GM18526 (cell line): ENCODE measurements around the gene TAX1BP1.

Experiments used
- POLR2A ChIP-seq: IDR thresholded peaks from 3 replicates; pipeline ENCODE4 v1.6.1; 2011; ENCODE audit not compliant: insufficient read length; ENCODE audit errors: extremely low read depth

The TAX1BP1 gene

DNA sequence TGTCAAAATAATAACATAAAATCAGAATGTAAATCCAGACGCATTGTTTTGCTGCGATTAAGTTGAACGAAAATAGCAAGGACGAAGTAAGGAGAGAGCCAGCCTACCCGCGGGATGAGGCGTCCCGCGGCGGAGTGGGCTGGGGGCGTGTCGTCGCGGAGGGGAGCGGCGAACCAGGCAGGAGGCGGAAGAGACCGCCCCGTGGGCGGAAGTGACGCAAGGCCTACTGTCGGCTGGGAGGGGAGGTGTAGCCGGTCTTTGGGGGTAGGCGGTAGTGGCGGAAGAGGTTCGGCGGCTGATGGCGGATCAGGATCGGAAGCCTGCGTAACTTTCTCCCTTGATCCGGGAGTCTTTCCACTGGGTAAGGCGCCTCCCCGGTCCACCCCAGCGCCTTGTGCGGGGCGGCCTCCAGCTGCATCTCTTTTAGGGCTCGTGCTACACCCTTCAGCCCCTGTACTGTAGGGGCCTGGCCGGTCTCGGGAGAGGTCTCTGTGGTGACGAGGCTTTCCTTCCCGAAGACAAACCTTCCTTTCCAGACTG, at the start of gene TAX1BP1:
Gene TAX1BP1, plus strand, starts transcription at position 254 of the 540 bp plus-strand sequence. CDS start 8,363 bp downstream, outside the sequence.
- TF ChIP-seq POLR2A = peak; percentile 82

DNA sequence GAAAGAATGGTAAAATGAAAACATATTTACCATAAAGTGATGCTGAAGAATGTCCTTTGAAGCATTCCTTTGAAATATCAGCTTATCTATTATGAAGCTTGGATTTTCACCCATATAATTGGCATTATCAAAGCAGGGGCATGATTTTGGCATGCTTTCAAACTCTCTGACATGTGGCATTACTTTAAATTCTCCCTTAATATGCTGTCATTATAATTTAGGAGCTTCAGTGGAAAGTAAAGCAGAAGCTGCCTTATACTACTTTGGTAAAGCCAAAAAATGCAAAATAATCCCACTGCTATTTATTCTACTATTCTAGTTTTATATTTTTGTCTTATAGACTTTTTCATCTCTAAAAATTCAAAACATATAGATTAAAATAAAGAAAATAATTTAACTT, 49.3 kb upstream of the TAX1BP1 start:
- TF ChIP-seq POLR2A = no peak

DNA sequence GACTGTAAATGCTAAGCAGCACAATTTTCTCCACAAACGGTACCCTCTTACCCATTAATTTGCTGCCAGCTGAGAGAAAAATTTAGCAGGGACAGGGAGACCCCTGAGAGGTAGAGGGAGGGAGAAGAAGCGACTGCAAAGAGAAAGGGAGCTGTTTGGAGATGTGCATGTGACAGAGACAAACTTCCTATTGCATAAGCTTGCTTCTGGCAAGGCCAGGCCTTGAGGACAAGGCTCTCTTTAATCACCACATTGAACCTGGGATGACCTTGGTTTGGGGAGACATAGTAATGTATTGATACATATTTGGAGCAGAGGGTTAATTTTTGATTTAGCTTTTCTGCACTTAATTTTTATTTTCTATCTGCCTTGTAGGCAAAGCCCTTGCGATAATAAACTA, 46.2 kb upstream of the TAX1BP1 start:
- TF ChIP-seq POLR2A = no peak

DNA sequence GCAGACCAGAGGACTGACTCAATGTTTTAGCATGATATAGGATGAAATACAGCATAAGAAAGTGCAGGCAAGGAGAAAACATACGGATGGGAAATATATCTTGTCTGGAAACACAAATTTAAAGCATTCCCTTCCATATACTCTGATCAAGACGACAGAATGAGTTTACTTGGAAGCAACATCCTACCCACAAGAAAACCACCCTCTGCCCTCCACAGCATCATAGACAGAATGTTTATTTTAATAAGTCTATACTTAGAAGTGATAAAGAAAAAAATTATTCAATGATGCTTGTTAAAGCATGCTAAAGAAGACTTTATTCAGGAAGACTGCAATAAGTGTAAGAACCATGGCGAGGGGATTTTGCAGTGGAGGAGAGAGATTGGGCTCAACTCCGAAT, 44.9 kb upstream of the TAX1BP1 start:
- TF ChIP-seq POLR2A = no peak

DNA sequence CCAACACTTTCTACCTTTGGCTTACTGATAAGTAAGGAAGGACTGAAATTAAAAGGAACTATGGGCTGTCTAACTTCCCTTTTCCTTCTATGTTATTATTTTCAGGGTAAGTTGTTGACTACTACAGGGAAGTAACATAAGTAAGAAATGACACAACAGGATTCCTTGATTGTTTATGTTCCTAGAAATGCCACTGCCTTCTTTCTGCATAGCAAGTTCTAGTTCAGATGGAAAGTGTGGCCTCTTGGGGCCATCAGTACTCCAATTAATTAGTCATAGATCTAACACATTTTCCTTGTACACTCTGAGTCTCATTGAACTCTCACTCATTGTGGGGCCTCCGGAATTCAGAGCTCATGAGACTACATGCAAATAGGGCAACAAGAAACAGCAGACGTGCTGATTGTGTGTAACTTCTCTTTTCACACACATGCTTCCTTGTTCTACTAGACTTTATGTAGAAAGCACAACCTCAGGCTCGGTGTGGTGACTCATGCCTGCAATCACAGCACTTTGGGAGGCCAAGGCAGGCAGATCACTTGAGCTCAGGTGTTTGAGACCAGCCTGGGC, 42.0 kb upstream of the TAX1BP1 start:
- TF ChIP-seq POLR2A = no peak

DNA sequence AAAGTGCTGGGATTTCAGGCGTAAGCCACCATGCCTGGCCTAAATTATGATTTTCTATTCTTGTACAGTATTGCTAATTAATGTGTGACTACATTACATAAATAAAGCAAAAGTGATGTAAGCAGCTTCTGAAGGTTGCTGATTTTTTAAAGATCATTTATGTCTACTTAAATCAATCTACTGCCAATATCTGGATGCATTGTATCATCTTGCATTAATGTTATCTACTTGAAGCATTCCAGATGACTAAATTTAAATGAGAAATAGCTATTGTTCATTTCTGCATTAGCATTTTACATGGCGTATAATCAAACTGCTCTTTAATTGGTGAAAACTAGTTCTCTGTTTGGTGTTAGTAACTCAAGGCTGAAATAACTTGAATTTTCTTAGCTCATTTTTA, 40.2 kb upstream of the TAX1BP1 start:
- no peak for TF ChIP-seq POLR2A

DNA sequence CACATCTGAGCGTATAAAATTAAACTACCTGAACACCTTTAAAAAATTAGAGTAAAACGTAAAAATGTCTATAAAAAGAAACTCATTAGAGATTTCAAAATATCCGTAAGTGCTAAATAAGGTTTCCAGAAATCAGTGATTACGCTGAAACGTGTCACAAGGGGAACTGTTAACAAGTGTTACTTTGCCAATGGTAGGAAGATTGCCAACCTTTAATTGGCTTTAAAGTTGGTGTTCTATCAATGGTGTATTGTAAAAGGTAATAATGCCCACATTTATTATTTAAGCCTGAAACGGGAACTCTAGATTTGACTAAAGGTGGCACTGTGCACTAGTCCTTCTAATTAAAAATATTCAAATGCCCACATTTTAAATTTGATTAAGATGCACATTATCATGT, 39.5 kb upstream of the TAX1BP1 start:
- no peak for TF ChIP-seq POLR2A

DNA sequence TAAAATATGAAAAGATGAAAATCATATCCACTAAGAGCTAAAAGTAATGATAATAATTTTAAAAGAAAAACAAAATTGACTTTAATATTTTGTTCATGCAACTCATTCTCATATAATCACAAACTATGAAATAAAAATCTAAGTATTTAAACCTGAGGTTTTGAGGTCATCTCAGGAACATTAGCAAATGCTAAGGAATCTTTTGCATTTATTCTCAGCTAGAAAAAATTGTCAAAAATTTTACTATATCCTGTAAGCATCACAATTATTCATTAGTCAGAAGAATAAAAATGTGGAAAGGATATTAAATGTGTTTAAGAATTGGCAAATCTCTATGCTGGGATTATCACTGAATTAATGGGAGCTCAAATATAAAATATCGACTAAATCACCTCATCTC, 36.8 kb upstream of the TAX1BP1 start:
- TF ChIP-seq POLR2A = no peak

DNA sequence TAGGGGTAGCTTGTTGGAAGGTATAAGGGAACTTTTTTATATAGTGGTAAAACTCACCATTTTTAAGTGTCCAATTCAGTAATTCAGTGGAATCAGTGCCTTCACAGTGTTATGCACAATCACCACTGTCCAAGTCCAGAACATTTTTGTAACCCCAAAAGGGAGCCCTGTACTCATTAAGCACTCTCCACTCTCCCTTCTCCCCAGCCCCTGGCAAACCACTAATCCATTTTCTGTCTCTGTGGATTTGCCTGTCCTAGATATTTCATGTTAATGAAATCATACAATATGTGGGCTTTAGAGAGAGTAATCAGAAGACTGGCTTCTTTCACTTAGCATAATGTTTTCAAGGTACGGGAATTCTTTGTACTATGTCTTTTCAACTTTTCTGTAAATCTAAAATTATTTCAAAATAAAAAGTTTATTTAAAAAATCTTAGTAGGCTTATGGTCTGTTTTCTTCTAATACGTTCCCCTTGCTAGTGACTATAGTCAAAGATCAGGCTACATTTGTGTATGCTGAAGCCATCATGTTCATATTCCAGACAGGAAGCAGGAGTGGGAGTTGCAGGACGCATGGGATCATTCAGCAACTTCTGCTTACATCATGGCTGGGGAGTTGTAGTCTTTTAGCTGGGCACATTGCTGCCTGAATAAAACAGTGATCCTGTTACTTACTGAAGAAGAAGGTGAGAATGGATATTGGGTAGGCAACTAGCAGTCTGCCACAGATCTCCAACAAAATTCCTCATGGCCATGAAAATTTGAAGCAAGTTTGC, 35.4 kb upstream of the TAX1BP1 start:
- TF ChIP-seq POLR2A = no peak

DNA sequence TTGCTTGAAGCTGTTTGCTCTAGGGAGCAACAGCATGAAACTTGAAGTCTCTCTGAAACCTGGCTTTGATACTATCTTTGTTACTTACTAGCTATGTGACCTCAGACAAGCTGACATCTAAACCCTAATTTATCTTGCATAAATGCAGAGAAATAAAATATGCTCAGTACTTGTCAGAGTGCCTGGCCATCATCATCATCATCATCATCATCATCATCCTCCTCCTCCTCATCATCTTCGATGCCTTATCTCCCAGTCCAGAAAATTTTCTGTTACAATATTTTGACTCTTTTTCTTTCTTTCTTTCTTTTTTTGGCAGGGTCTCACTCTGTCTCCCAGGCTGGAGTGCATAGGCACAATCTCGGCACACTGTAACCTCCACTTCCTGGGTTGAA, 34.8 kb upstream of the TAX1BP1 start:
- no peak for TF ChIP-seq POLR2A

DNA sequence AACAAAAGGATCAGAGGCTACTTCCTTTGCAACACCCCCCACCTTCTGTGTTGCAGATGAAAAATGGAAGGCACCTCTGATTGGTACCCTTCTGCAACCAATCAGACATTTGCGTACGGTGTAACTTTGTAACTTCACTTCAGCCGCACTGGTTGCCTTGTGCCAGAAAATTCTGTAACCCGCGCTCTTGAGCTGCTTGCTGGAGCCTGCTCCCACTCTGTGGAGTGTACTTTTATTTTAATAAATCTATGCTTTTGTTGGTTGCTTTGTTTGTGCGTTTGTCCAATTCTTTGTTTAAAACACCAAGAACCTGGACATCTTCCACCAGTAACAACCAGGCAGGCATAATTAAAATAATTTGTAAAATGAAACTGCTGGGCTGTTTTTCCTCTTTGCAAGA, 31.5 kb upstream of the TAX1BP1 start:
- no peak for TF ChIP-seq POLR2A

DNA sequence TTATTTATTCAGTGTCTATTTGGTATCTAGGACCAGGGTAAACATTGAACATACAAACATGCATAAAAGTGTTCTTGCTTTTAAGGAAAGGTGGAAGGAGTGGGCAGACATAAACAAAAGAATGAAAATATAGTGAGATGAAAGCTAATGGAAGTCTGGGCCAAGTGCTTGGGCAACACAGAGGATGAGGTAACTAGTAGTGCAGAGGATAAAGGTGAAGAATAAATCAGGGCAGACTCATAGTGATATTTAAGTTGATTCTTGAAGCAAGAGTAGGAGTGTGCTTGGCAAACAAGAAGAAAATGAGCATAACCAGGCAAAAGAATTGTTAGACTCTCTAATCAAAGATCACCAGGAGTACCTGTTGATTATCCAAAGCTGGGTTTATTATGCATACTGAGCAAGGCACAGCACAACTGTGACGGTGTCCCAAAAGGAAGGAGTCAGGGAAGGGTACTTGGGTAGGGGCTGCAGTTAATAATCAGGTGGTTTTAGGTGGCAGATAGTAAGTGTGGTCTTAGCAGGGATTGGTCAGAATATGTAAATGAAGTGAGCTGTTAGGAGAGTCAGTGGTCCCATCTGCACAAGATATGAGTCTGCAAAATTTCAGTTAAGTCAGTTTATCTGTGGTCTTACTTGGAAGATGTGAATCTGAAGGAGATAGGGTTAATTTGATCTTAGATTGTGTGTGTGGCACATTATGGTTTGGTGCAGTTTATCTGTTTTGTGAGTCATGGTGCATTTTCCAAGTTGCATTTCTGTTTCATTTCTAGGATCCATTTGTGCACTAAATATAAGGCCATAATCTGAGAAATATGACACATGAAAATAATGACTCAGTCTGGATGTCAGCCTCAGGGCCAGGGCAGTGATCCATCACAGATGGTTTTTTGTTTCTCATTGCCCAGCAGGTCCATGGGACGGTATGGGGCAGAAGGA, 30.6 kb upstream of the TAX1BP1 start:
- TF ChIP-seq POLR2A = no peak

DNA sequence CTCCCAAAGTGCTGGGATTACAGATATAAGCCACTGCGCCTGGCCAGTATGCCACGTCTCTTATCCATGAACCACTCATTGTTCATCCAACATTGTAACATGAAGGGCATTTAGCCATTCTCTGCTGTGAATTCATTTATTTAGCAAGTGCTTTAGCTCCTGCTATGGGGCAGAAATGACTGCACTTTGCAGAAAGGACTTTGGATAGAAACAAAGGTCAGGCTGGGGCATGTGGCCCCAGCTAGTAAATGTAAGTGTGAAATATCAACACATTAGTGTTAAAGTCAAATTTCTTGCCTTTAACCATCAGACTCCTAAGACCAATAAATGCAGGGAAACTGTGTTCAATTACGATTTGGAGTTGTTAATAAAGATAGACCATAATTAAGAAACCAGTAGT, 27.7 kb upstream of the TAX1BP1 start:
- TF ChIP-seq POLR2A = no peak

DNA sequence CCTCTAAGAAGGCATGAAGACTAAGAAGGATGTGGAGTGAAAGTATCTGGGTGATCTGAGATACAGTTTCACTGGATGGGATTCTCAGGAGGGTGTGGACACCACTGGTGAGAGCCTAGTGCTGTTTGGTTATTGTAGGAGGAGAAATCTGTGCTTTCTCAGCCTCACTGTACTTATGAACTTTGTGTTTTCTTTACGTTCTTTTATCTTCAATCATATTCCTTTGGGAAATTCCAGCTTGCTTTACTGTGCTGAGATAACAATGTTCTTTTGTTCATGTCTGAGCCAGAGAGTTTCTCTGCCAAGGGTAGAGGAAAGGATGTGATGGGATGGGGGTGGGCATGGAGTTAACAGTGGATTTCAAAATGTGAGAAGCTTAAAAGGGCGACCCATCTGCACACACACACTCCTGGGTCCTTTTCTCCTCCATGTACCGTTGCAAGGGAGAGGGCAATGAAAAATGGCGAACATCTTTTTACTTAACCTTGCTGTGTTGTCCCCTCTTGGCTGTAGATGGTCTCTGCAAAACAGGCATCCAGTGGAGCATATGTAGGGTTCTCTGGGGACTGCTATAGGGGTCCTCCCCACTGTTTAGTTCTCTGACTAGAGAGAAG, 25.0 kb upstream of the TAX1BP1 start:
- no peak for TF ChIP-seq POLR2A

DNA sequence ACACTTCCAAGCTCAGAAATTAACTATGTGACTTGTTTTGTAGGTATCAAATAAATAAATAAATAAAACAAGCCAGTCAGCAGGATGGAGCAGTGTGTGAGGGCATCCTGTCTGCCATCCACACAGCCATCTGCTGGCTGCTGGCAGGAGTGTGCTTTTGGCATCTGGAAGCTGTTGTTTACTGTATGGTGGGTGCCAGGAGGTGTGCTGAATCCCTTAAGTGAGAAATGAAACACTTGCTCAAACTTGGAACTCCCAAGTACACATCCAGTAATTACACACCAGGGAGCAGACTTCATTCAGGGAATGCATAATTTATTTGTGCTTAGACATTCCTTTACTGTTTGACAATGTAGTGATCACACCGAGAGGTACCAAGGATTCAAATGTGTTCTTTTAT, 16.9 kb upstream of the TAX1BP1 start:
- no peak for TF ChIP-seq POLR2A

DNA sequence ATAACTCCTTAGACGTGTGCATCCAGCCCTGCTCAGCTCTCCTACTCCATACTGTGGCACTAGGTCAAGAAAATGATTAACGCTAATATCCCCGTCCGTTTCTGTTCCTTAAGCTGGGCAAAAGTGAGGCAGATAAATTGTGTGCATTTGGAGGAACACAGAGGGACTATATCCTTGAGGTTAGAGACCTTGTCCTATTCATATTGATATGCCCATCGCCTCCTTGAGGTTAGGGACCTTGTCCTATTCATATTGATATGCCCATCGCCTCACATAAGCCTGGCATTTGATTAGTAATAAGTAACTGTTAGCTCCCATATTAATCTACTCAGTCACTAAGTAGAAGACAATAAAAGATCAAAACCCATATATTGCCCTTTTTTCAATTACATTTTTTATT, 12.9 kb upstream of the TAX1BP1 start:
- no peak for TF ChIP-seq POLR2A

DNA sequence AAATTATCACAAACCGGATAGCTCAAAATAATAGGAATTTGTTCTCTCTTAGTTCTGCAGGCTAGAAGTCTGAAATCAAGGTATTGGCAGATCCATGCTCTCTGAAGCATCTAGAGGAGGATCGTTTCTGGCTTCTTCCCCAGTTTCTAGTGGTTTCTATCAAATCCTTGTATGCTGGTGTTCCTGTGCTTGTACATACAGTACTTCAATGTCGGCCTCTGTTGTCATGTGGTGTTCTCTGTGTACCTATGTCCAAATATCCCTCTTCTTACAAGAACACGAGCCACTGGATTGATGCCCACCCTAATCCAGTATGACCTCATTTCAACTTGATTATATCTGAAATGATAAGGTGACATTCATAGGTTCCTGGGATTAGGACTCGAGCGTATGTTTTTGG, 9.8 kb upstream of the TAX1BP1 start:
- no peak for TF ChIP-seq POLR2A
